HCT116 (cell line): ENCODE data around the gene WWOX. TPM values are rescaled to one million over a fixed set of nuclear protein-coding genes. Genes with fewer than 3 reads are reported as not detected.

Experiments
- ATAC-seq: fragments of 200-7000 bp; cut with Tn5 transposase; 2 replicates; pipeline ENCODE4 v1.9.1; 2020; ENCODE audit warnings: mild to moderate bottlenecking, moderate library complexity
- BruUV-seq: library from RNA; stranded (reverse); fragments of 400-500 nt; replicated peaks from 2 replicates; lab custom pipeline; 2021; lab: Mats Ljungman, UMichigan
- CTCF ChIA-PET: fragments of 300-600 bp; sonication (Branson Sonifier 250); formaldehyde crosslinking; loops from one replicate; lab custom pipeline; 2021; ENCODE audit warnings: antibody characterized with exemption; lab: Charles Lee
- POLR2A ChIA-PET: fragments of 300-600, 350-600 bp; sonication (Branson Sonifier 250); formaldehyde crosslinking; loops from one replicate; lab custom pipeline; 2021; ENCODE audit warnings: antibody characterized with exemption; lab: Charles Lee
- RAD21 ChIA-PET, 2 experiments: fragments of 300-600 bp; sonication (Branson Sonifier 250); formaldehyde crosslinking; loops; one replicate each; lab custom pipeline; 2023; ENCODE audit warnings: low total read pairs in 2 of 2; ENCODE audit not compliant: uncharacterized antibody in 2 of 2, unreplicated experiment in 2 of 2, low non-redundant PET in 1 of 2; lab: Charles Lee
- DNase-seq: peaks from one replicate; pipeline ENCODE4 v3.0.0-alpha.2; 2010; ENCODE audit warnings: low read depth, low spot score
- H2AFZ ChIP-seq: fragments of 200-600 bp; shearing (Covaris generic), sonication (generic); 2 replicates; pipeline ENCODE4 v1.6.1; 2017; ENCODE audit warnings: low read depth, mixed run types, mixed read lengths, antibody characterized with exemption, low read length; ENCODE audit not compliant: poor library complexity, severe bottlenecking
- H3K27ac ChIP-seq: 2 replicates; pipeline ENCODE4 v1.5.1; 2012; ENCODE audit warnings: low read depth, low read length
- H3K27me3 ChIP-seq: fragments of 200-600 bp; sonication (generic); 2 replicates; pipeline ENCODE4 v1.6.1; 2016; ENCODE audit warnings: mixed run types, low read length, mixed read lengths; ENCODE audit not compliant: insufficient read depth
- H3K36me3 ChIP-seq, 2 experiments: fragments of 200-500 bp in 1 of 2; fragments of 200-600 bp in 1 of 2; sonication (Bioruptor generic) in 1 of 2; sonication (generic) in 1 of 2; 2 replicates each; pipeline versions ENCODE4 v1.5.1 to v1.6.1; 2014 to 2016; ENCODE audit warnings: low read length in 2 of 2, inconsistent platforms in 1 of 2, mixed read lengths in 1 of 2, mixed run types in 1 of 2; ENCODE audit not compliant: insufficient read depth in 2 of 2, control insufficient read depth in 1 of 2
- H3K4me1 ChIP-seq, 2 experiments: fragments of 200-600 bp in 1 of 2; sonication (generic) in 1 of 2; 2 replicates each; pipeline versions ENCODE4 v1.5.1 to v1.6.1; 2012 to 2017; ENCODE audit warnings: low read length in 2 of 2, inconsistent platforms in 1 of 2, mild to moderate bottlenecking in 1 of 2, mixed read lengths in 1 of 2, mixed run types in 1 of 2, moderate library complexity in 1 of 2; ENCODE audit not compliant: insufficient read depth in 2 of 2, control insufficient read depth in 1 of 2
- H3K4me2 ChIP-seq: fragments of 200-600 bp; sonication (generic); 2 replicates; pipeline ENCODE4 v1.6.1; 2017; ENCODE audit warnings: mixed run types, low read length, mixed read lengths
- H3K4me3 ChIP-seq, 2 experiments: fragments of 200-600 bp in 1 of 2; sonication (generic) in 1 of 2; replicated peaks in 1 of 2; 2 replicates each; pipeline ENCODE4 v1.5.1; 2011 to 2016; ENCODE audit warnings: low read length in 2 of 2, control low read depth in 1 of 2, low read depth in 1 of 2, mild to moderate bottlenecking in 1 of 2, mixed read lengths in 1 of 2, mixed run types in 1 of 2
- H3K79me2 ChIP-seq: fragments of 200-600 bp; sonication (generic); 2 replicates; pipeline ENCODE4 v1.6.1; 2017; ENCODE audit warnings: mild to moderate bottlenecking, mixed run types, low read length, moderate library complexity, mixed read lengths; ENCODE audit not compliant: insufficient read depth
- H3K9ac ChIP-seq: fragments of 200-600 bp; sonication (generic); 2 replicates; pipeline ENCODE4 v1.6.1; 2016; ENCODE audit warnings: low read length, mixed read lengths
- H3K9me2 ChIP-seq: fragments of 200-600 bp; sonication (generic), shearing (Covaris generic); 2 replicates; pipeline ENCODE4 v1.6.1; 2017; ENCODE audit warnings: mixed run types, mild to moderate bottlenecking, moderate library complexity; ENCODE audit not compliant: insufficient read depth
- H3K9me3 ChIP-seq, 2 experiments: fragments of 200-500 bp in 1 of 2; fragments of 200-600 bp in 1 of 2; sonication (Bioruptor generic) in 1 of 2; sonication (generic) in 1 of 2; 2 replicates each; pipeline ENCODE4 v1.6.1; 2014 to 2017; ENCODE audit warnings: low read length in 2 of 2, mixed read lengths in 2 of 2, inconsistent platforms in 1 of 2, low read depth in 1 of 2, mild to moderate bottlenecking in 1 of 2, mixed run types in 1 of 2, moderate library complexity in 1 of 2; ENCODE audit not compliant: control insufficient read depth in 1 of 2, insufficient read depth in 1 of 2
- H4K20me1 ChIP-seq: fragments of 200-600 bp; sonication (generic), shearing (Covaris generic); 2 replicates; pipeline ENCODE4 v1.6.1; 2017; ENCODE audit warnings: mixed run types, mild to moderate bottlenecking, moderate library complexity; ENCODE audit not compliant: insufficient read depth
- ATF3 ChIP-seq: IDR thresholded peaks from 2 replicates; pipeline ENCODE4 v1.6.1; 2012
- EZH2phosphoT487 ChIP-seq: fragments of 200-600 bp; IDR thresholded peaks from 2 replicates; pipeline ENCODE4 v1.6.1; 2018; ENCODE audit warnings: antibody characterized with exemption, borderline replicate concordance
- FOSL1 ChIP-seq: IDR thresholded peaks from 2 replicates; pipeline ENCODE4 v1.6.1; 2012; ENCODE audit warnings: low read depth
- JUND ChIP-seq: IDR thresholded peaks from 2 replicates; pipeline ENCODE4 v1.6.1; 2012
- POLR2A ChIP-seq: IDR thresholded peaks from 2 replicates; pipeline ENCODE4 v1.7.0; 2011; ENCODE audit warnings: borderline replicate concordance; ENCODE audit not compliant: insufficient read depth, insufficient read length; ENCODE audit errors: extremely low read depth
- POLR2AphosphoS5 ChIP-seq: IDR thresholded peaks from 2 replicates; pipeline ENCODE4 v1.6.1; 2011; ENCODE audit warnings: mild to moderate bottlenecking, low read depth, low read length, moderate library complexity
- REST ChIP-seq: IDR thresholded peaks from 2 replicates; pipeline ENCODE4 v1.6.1; 2012; ENCODE audit warnings: low read depth
- SP1 ChIP-seq: IDR thresholded peaks from 2 replicates; pipeline ENCODE4 v1.6.1; 2012; ENCODE audit warnings: low read depth
- YY1 ChIP-seq: IDR thresholded peaks from 2 replicates; pipeline ENCODE4 v1.6.1; 2011; ENCODE audit warnings: low read length, low read depth, moderate library complexity, mild to moderate bottlenecking; ENCODE audit not compliant: insufficient replicate concordance; ENCODE audit errors: extremely low read depth
- ZFX ChIP-seq: fragments of 450-650 bp; IDR thresholded peaks from 2 replicates; pipeline ENCODE4 v1.6.1; 2017
- intact Hi-C: fragments of 100-400 bp; cut with micrococcal nuclease; formaldehyde crosslinking; loops from 2 replicates; pipeline ENCODE4 v1.10.0; 2022
- total RNA-seq: library from RNA; stranded (reverse); gene quantifications from one replicate; pipeline ENCODE4 v1.2.1, GENCODE V29; 2021; ENCODE audit not compliant: unreplicated experiment

WWOX gene
- total RNA-seq, 1 experiment from 2014 or later: 13.7 TPM

GRCh38 chr16:78955206-78955605 is 855.8 kb downstream of the WWOX start:
- no peak overlapping the region for H3K9ac ChIP-seq
- DNase-seq (no peak), ATAC-seq (no peak)
- no peak overlapping the region for H3K27ac ChIP-seq
- no peaks in the 10 kb centered on the region for H3K27me3 ChIP-seq
- no peaks in the 10 kb centered on the region for H3K79me2 ChIP-seq
- H4K20me1 ChIP-seq: no peaks in the 10 kb centered on the region
- peaks cover 3 to 14% of the 10 kb centered on the region in 2 experiments; a peak in 3 of 4 replicates for H3K9me3 ChIP-seq
- no peaks in the 10 kb centered on the region for H3K9me2 ChIP-seq
- no peak overlapping the region for H2AFZ ChIP-seq
- no TSS peak for BruUV-seq
- POLR2A ChIA-PET: no interaction called here
- CTCF ChIA-PET: no interaction called here
- RAD21 ChIA-PET: no interaction called here
- H3K4me3 ChIP-seq: no peak overlapping the region
- TF ChIP-seq EZH2phosphoT487 (no peak), POLR2A (no peak), POLR2AphosphoS5 (no peak), YY1 (no peak), FOSL1 (no peak)
- no peak overlapping the region for H3K4me2 ChIP-seq
- intact Hi-C loops: no loop called here
- no peaks in the 10 kb centered on the region for H3K36me3 ChIP-seq
- H3K4me1 ChIP-seq: no peaks in the 10 kb centered on the region

DNA sequence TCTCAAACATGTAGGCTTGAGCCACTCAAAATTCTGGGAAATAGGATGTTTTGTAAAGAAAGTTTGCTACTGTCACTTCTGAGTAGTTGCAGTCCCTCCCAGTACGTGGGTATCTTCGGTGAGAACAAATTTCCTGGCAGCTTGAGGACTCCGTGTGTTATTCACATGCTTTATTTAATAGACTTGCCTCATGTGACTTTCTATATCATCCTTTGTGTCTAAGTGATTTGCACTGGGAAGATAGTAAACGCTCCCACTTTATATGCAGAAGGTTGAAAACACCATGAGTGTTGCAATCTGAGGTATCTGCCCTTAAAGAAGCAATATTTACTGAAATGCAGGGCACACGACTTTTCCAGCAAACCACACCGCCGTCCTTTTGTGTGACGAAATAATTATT is 857.4 kb downstream of the WWOX start:
- Histone ChIP-seq H2AFZ (no peak overlapping the region), H4K20me1 (no peaks in the 10 kb centered on the region), H3K9me3 (peaks cover 3 to 14% of the 10 kb centered on the region in 2 experiments; a peak in 2 of 4 replicates), H3K9me2 (no peaks in the 10 kb centered on the region), H3K9ac (no peak overlapping the region), H3K4me3 (no peak overlapping the region), H3K27ac (no peak overlapping the region), H3K4me2 (no peak overlapping the region), H3K36me3 (no peaks in the 10 kb centered on the region), H3K4me1 (no peaks in the 10 kb centered on the region), H3K27me3 (no peaks in the 10 kb centered on the region), H3K79me2 (no peaks in the 10 kb centered on the region)
- intact Hi-C loops: no loop called here
- RAD21 ChIA-PET: no interaction called here
- CTCF ChIA-PET: no interaction called here
- BruUV-seq: no TSS peak
- POLR2A ChIA-PET: no interaction called here
- DNase-seq: no peak
- ATAC-seq: no peak
- TF ChIP-seq ATF3 (no peak), POLR2A (no peak), JUND (no peak), ZFX (no peak), SP1 (no peak), EZH2phosphoT487 (no peak), REST (no peak)
- TF ChIP-seq, all 23 proteins: peak for 0
